ENCODE measurements around the gene BCL2. TPM values are rescaled to one million over a fixed set of nuclear protein-coding genes. Genes with fewer than 3 reads are reported as not detected.

Gene BCL2
- total RNA-seq, 1 donor from 2014 or later = 5.2 TPM

GRCh38 chr18:63234432-63234831, 85.1 kb downstream of the BCL2 start:
- TF ChIP-seq CTCF (IDR thresholded peaks at IDR 0.05; ENCODE audit: insufficient read depth, low read length, poor library complexity, severe bottlenecking) = no peak
- no peak for DNase-seq (ENCODE audit: low read depth)
- no peaks in the 10 kb centered on the region for H3K27me3 ChIP-seq (ENCODE audit: control insufficient read depth, insufficient read depth, low read length)
- no peak overlapping the region for H3K4me3 ChIP-seq (ENCODE audit: low read depth, low read length)
- H3K36me3 ChIP-seq (ENCODE audit: control insufficient read depth, insufficient read depth, low read length) = no peaks in the 10 kb centered on the region

- H3K27me3 ChIP-seq (ENCODE audit: control insufficient read depth, insufficient read depth, low read length) = no peaks in the 10 kb centered on the region
- TF ChIP-seq CTCF (IDR thresholded peaks at IDR 0.05; ENCODE audit: insufficient read depth, low read length, poor library complexity, severe bottlenecking) = no peak
- H3K36me3 ChIP-seq (ENCODE audit: control insufficient read depth, insufficient read depth, low read length) = no peaks in the 10 kb centered on the region
- no peak for DNase-seq (ENCODE audit: low read depth)
- no peak overlapping the region for H3K4me3 ChIP-seq (ENCODE audit: low read depth, low read length)
Measured at GRCh38 chr18:63233334-63233733, 86.2 kb downstream of the BCL2 start.

- H3K36me3 ChIP-seq (ENCODE audit: control insufficient read depth, insufficient read depth, low read length) = no peaks in the 10 kb centered on the region
- H3K27me3 ChIP-seq (ENCODE audit: control insufficient read depth, insufficient read depth, low read length) = no peaks in the 10 kb centered on the region
- DNase-seq (ENCODE audit: low read depth) = no peak
- TF ChIP-seq CTCF (IDR thresholded peaks at IDR 0.05; ENCODE audit: insufficient read depth, low read length, poor library complexity, severe bottlenecking) = no peak
- H3K4me3 ChIP-seq (ENCODE audit: low read depth, low read length) = no peak overlapping the region
Measured at GRCh38 chr18:63232826-63233225, 86.7 kb downstream of the BCL2 start.

- no peaks in the 10 kb centered on the region for H3K36me3 ChIP-seq (ENCODE audit: control insufficient read depth, insufficient read depth, low read length)
- no peaks in the 10 kb centered on the region for H3K27me3 ChIP-seq (ENCODE audit: control insufficient read depth, insufficient read depth, low read length)
- H3K4me3 ChIP-seq (ENCODE audit: low read depth, low read length) = no peak overlapping the region
- TF ChIP-seq CTCF (IDR thresholded peaks at IDR 0.05; ENCODE audit: insufficient read depth, low read length, poor library complexity, severe bottlenecking) = no peak
- DNase-seq (ENCODE audit: low read depth) = no peak
Measured at GRCh38 chr18:63229971-63230370, 89.6 kb downstream of the BCL2 start.

- H3K4me3 ChIP-seq (ENCODE audit: low read depth, low read length) = no peak overlapping the region
- DNase-seq (ENCODE audit: low read depth) = no peak
- TF ChIP-seq CTCF (IDR thresholded peaks at IDR 0.05; ENCODE audit: insufficient read depth, low read length, poor library complexity, severe bottlenecking) = no peak
- no peaks in the 10 kb centered on the region for H3K36me3 ChIP-seq (ENCODE audit: control insufficient read depth, insufficient read depth, low read length)
- no peaks in the 10 kb centered on the region for H3K27me3 ChIP-seq (ENCODE audit: control insufficient read depth, insufficient read depth, low read length)
Measured at GRCh38 chr18:63225434-63225833, 94.1 kb downstream of the BCL2 start.

- no peaks in the 10 kb centered on the region for H3K36me3 ChIP-seq (ENCODE audit: control insufficient read depth, insufficient read depth, low read length)
- no peak for TF ChIP-seq CTCF (IDR thresholded peaks at IDR 0.05; ENCODE audit: insufficient read depth, low read length, poor library complexity, severe bottlenecking)
- no peak overlapping the region for H3K4me3 ChIP-seq (ENCODE audit: low read depth, low read length)
- no peaks in the 10 kb centered on the region for H3K27me3 ChIP-seq (ENCODE audit: control insufficient read depth, insufficient read depth, low read length)
- DNase-seq (ENCODE audit: low read depth) = no peak
Measured at GRCh38 chr18:63224630-63225029, 94.9 kb downstream of the BCL2 start.
